GM23248 (cell line): ENCODE results near the gene RESF1. TPM values are rescaled to one million over a fixed set of nuclear protein-coding genes. Genes with fewer than 3 reads are reported as not detected.

Source experiments
- DNase-seq: peaks from one replicate; pipeline ENCODE4 v3.0.0-alpha.2; 2015
- H2AFZ ChIP-seq: fragments of 200-600 bp; sonication (generic); 2 replicates; pipeline ENCODE4 v1.6.1; 2016; ENCODE audit warnings: antibody characterized with exemption
- H3F3A ChIP-seq: fragments of 200-600 bp; sonication (generic); 2 replicates; pipeline ENCODE4 v1.6.1; 2016; ENCODE audit warnings: mild to moderate bottlenecking, antibody characterized with exemption, mixed run types; ENCODE audit not compliant: insufficient read depth
- H3K27ac ChIP-seq: fragments of 200-600 bp; sonication (generic); 2 replicates; pipeline ENCODE4 v1.5.1; 2016; ENCODE audit warnings: mild to moderate bottlenecking
- H3K27me3 ChIP-seq: fragments of 200-600 bp; sonication (generic); replicated peaks from 2 replicates; pipeline ENCODE4 v1.6.1; 2016; ENCODE audit warnings: mild to moderate bottlenecking; ENCODE audit not compliant: insufficient read depth
- H3K36me3 ChIP-seq: fragments of 200-600 bp; sonication (generic); 2 replicates; pipeline ENCODE4 v1.6.1; 2016; ENCODE audit warnings: low read depth, mild to moderate bottlenecking
- H3K4me1 ChIP-seq: fragments of 200-600 bp; sonication (generic); 2 replicates; pipeline ENCODE4 v1.6.1; 2016; ENCODE audit warnings: mild to moderate bottlenecking; ENCODE audit not compliant: insufficient read depth
- H3K4me2 ChIP-seq: fragments of 200-600 bp; sonication (generic); one replicate; pipeline ENCODE4 v1.6.1; 2016; ENCODE audit warnings: mild to moderate bottlenecking; ENCODE audit not compliant: unreplicated experiment
- H3K4me3 ChIP-seq: fragments of 200-600 bp; sonication (generic); 2 replicates; pipeline ENCODE4 v1.5.1; 2016; ENCODE audit warnings: mild to moderate bottlenecking
- H3K79me2 ChIP-seq: fragments of 200-600 bp; sonication (generic); 2 replicates; pipeline ENCODE4 v1.6.1; 2016; ENCODE audit warnings: mild to moderate bottlenecking; ENCODE audit not compliant: insufficient read depth
- H3K9ac ChIP-seq: fragments of 200-600 bp; sonication (generic); 2 replicates; pipeline ENCODE4 v1.6.1; 2016; ENCODE audit warnings: mild to moderate bottlenecking
- H3K9me2 ChIP-seq: fragments of 200-600 bp; sonication (generic); 2 replicates; pipeline ENCODE4 v1.6.1; 2016; ENCODE audit warnings: mixed run types, mild to moderate bottlenecking, moderate library complexity; ENCODE audit not compliant: insufficient read depth
- H3K9me3 ChIP-seq: fragments of 200-600 bp; sonication (generic); one replicate; pipeline ENCODE4 v1.6.1; 2017; ENCODE audit warnings: low read depth
- H4K20me1 ChIP-seq: fragments of 200-600 bp; sonication (generic); 2 replicates; pipeline ENCODE4 v1.6.0; 2016; ENCODE audit not compliant: insufficient read depth
- EZH2 ChIP-seq: fragments of 200-600 bp; sonication (generic); IDR thresholded peaks from 2 replicates; pipeline ENCODE4 v1.6.1; 2018; ENCODE audit warnings: antibody characterized with exemption, mild to moderate bottlenecking; ENCODE audit not compliant: insufficient read depth, poor library complexity, severe bottlenecking
- EZH2phosphoT487 ChIP-seq: fragments of 200-600 bp; sonication (generic); IDR thresholded peaks from 2 replicates; pipeline ENCODE4 v1.6.1; 2018; ENCODE audit warnings: antibody characterized with exemption, moderate library complexity, mild to moderate bottlenecking, low read depth; ENCODE audit not compliant: insufficient read depth
- WGBS, 2 experiments: methylation state at CpG; one replicate each; pipeline ENCODE4 v1.1.6; 2015 to 2017; ENCODE audit warnings: low lambda C conversion rate in 2 of 2, low coverage in 1 of 2; ENCODE audit errors: missing lambda C conversion rate in 2 of 2; 5-methylcytosine and 5-hydroxymethylcytosine counted together
- in situ Hi-C: fragments of 300-500 bp; cut with MboI; formaldehyde crosslinking; loops from 2 replicates; pipeline ENCODE4 v1.15.0; 2020
- polyA plus RNA-seq: library from polyadenylated mRNA; unstranded; fragments of >200 nt; fragmentation: Nextera tagmentation; extraction: Ambion mirVana; gene quantifications from 2 replicates; pipeline ENCODE4 v1.2.1, GENCODE V29; 2016
- total RNA-seq: library from RNA; depleted of rRNA; stranded (reverse); fragments of >200 nt; shearing (Covaris generic); gene quantifications from 2 replicates; pipeline ENCODE4 v1.2.3, GENCODE V29; 2014; rRNA removed

The RESF1 gene, protein sequence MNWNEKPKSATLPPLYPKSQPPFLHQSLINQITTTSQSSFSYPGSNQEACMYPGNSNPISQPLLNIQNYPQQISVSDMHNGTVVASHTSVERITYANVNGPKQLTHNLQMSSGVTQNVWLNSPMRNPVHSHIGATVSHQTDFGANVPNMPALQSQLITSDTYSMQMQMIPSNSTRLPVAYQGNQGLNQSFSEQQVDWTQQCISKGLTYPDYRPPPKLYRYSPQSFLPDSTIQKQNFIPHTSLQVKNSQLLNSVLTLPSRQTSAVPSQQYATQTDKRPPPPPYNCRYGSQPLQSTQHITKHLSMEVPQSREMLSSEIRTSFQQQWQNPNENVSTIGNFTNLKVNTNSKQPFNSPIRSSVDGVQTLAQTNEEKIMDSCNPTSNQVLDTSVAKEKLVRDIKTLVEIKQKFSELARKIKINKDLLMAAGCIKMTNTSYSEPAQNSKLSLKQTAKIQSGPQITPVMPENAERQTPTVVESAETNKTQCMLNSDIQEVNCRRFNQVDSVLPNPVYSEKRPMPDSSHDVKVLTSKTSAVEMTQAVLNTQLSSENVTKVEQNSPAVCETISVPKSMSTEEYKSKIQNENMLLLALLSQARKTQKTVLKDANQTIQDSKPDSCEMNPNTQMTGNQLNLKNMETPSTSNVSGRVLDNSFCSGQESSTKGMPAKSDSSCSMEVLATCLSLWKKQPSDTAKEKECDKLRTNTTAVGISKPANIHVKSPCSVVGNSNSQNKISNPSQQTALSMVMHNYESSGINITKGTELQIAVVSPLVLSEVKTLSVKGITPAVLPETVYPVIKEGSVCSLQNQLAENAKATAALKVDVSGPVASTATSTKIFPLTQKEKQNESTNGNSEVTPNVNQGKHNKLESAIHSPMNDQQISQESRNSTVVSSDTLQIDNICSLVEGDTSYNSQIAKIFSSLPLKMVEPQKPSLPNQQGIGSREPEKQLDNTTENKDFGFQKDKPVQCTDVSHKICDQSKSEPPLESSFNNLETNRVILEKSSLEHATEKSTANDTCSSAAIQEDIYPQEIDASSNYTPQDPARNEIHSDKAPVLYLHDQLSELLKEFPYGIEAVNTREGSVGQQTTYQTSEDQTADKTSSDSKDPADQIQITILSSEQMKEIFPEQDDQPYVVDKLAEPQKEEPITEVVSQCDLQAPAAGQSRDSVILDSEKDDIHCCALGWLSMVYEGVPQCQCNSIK (N-terminal part only)
- total RNA-seq, result 6.3 and 8.3 TPM in 2 replicates
- polyA plus RNA-seq, result 6.6 and 8.4 TPM in 2 replicates

DNA sequence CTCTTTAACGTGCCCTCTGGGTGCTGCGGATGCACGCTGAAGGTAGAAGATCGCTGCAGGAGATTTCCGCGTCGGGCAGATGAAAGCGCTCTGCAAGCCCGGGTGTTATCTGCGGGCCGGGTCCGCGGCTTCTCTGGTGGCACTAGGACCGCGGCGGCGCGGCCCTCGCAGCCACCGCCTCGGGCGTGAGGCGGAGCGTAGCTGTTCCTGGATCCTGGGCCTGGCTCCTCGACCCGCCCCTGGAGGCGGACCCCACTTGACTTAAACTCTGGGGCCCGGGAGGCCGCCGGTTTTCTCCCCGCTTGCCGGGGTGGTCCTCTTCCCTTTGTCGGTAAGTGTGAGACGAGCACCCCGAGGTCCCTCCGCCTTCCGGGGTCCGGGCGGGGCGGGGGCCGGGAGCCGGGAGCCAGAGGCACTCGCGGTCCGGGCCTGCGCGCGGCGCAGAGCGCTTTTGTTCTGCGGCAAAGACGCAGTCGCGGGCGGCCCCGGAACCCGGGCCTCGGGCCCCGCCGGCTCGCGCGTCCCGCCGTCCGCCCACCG lies at the start of gene RESF1:
Gene RESF1 (plus strand): TSS at position 255 of the 540 bp plus-strand sequence. CDS start 21,541 bp downstream, outside the sequence.
- WGBS, 2 experiments, result 0 to 1% methylated on average over 48 to 53 of the region's 67 CpGs
- 0 out of 2 replicates have a peak, but pooled peaks cover 5% of the 10 kb centered on the region for H3F3A ChIP-seq
- H3K4me1 ChIP-seq, result peaks cover 10% of the 10 kb centered on the region
- H3K79me2 ChIP-seq, result peaks cover 43% of the 10 kb centered on the region
- H3K27me3 ChIP-seq, result no peaks in the 10 kb centered on the region
- no peaks in the 10 kb centered on the region for H3K9me2 ChIP-seq
- in situ Hi-C loops, result loop anchor here (25.0 kb wide), 1 partner anchor 297 kb away; the partner anchor contains the start of gene ETFBKMT
- DNase-seq, result peak; percentile 92
- peak within 1 kb of the TSS; percentile 84 for H3K9ac ChIP-seq
- peaks cover 8% of the 10 kb centered on the region for H3K36me3 ChIP-seq
- H4K20me1 ChIP-seq, result no peaks in the 10 kb centered on the region
- H3K9me3 ChIP-seq, result no peaks in the 10 kb centered on the region
- peak within 1 kb of the TSS; percentile 95 for H3K4me2 ChIP-seq
- peak within 1 kb of the TSS; percentile 100 for H2AFZ ChIP-seq
- H3K4me3 ChIP-seq, result peak within 1 kb of the TSS; percentile 100
- no peak for TF ChIP-seq EZH2
- no peak for TF ChIP-seq EZH2phosphoT487
- peak within 1 kb of the TSS; percentile 70 for H3K27ac ChIP-seq

DNA sequence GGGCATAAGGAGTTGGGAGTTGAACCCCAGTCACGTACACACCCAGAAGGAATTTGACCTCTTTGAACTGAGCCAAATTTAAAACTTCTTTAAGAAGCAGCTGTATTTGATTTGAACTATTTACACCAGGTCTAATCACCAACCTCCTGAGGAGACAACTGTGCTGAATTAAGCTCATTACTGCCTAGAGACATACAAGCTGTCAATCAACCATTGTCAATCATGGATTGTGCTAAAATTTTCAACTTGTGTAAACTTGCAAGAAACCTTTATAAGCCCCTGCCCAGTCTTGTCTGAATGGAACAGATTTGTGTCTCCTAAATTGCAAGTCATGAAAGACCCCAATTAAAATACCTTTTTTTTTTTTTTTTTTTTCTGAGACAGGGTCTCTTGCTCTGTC lies 44.3 kb upstream of the RESF1 start:
- in situ Hi-C loops, result no loop called here
- H3K79me2 ChIP-seq, result no peaks in the 10 kb centered on the region
- H4K20me1 ChIP-seq, result no peaks in the 10 kb centered on the region
- 0 to 6% methylated on average over 1 of the region's 1 CpG for WGBS, 2 experiments
- H3K4me3 ChIP-seq, result no peak overlapping the region
- no peak overlapping the region for H3K27ac ChIP-seq
- no peaks in the 10 kb centered on the region for H3K9me3 ChIP-seq
- H3K36me3 ChIP-seq, result no peaks in the 10 kb centered on the region
- H3K4me1 ChIP-seq, result no peaks in the 10 kb centered on the region
- H3K9ac ChIP-seq, result no peak overlapping the region
- H3F3A ChIP-seq, result no peaks in the 10 kb centered on the region
- no peak overlapping the region for H2AFZ ChIP-seq
- H3K4me2 ChIP-seq, result no peak overlapping the region
- no peak for DNase-seq
- H3K27me3 ChIP-seq, result no peaks in the 10 kb centered on the region
- no peaks in the 10 kb centered on the region for H3K9me2 ChIP-seq
- TF ChIP-seq EZH2phosphoT487 (no peak), EZH2 (no peak)

DNA sequence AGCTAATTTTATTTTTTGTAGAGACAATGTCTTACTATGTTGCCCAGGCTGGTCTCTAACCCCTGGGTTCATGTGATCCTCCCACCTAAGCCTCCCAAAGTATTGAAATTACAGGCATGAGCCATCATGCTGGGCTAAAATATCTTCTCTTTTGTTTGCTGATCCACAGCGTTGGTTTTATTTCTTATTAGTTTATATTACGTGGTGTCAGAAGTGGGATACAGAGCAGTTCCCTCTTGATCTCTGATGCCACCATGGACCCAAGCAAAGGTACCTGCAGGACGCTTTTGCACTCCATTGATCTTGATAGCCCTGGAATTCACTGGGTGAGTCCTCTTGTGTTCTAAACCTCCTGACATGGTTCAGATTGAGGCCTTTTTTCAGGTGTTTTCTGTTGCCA lies 43.8 kb upstream of the RESF1 start:
- Histone ChIP-seq H3K9ac (no peak overlapping the region), H2AFZ (no peak overlapping the region), H3K4me1 (no peaks in the 10 kb centered on the region), H3K27ac (no peak overlapping the region), H3K36me3 (no peaks in the 10 kb centered on the region), H3K79me2 (no peaks in the 10 kb centered on the region), H4K20me1 (no peaks in the 10 kb centered on the region), H3K9me3 (no peaks in the 10 kb centered on the region), H3K27me3 (no peaks in the 10 kb centered on the region), H3K4me3 (no peak overlapping the region), H3K9me2 (no peaks in the 10 kb centered on the region), H3F3A (no peaks in the 10 kb centered on the region), H3K4me2 (no peak overlapping the region)
- TF ChIP-seq EZH2phosphoT487 (no peak), EZH2 (no peak)
- DNase-seq, result no peak
- WGBS, 2 experiments, result 50 to 54% methylated on average over 3 of the region's 3 CpGs
- in situ Hi-C loops, result no loop called here
